Embryonic facial prominence (tissue), 1 donor: ENCODE measurements around the gene SLC1A2.

Source experiments
- DNase-seq: peaks from one replicate; pipeline ENCODE4 v3.0.0-alpha.2; 2016; ENCODE audit errors: extremely low spot score

Gene SLC1A2

GRCh38 chr11:35324981-35325380 lies 94.4 kb downstream of the SLC1A2 start:
- no peak for DNase-seq

- no peak for DNase-seq
Measured at GRCh38 chr11:35324183-35324886, 95.0 kb downstream of the SLC1A2 start.

- DNase-seq: no peak
Measured at GRCh38 chr11:35323076-35323868, 96.1 kb downstream of the SLC1A2 start.

- DNase-seq: no peak
Measured at GRCh38 chr11:35322318-35322979, 96.9 kb downstream of the SLC1A2 start.

- DNase-seq: no peak
Measured at GRCh38 chr11:35321532-35322317, 97.6 kb downstream of the SLC1A2 start.

GRCh38 chr11:35321111-35321510 lies 98.2 kb downstream of the SLC1A2 start:
- no peak for DNase-seq

GRCh38 chr11:35318977-35319925 lies 100.1 kb downstream of the SLC1A2 start:
- no peak for DNase-seq

GRCh38 chr11:35318309-35318708 lies 101.0 kb downstream of the SLC1A2 start:
- DNase-seq: no peak

GRCh38 chr11:35317253-35317652 lies 102.1 kb downstream of the SLC1A2 start:
- DNase-seq: no peak

- DNase-seq: no peak
Measured at GRCh38 chr11:35316161-35316560, 103.2 kb downstream of the SLC1A2 start.

GRCh38 chr11:35313760-35314153 lies 105.6 kb downstream of the SLC1A2 start:
- DNase-seq: no peak

- DNase-seq: no peak
Measured at GRCh38 chr11:35313066-35313759, 106.1 kb downstream of the SLC1A2 start.

GRCh38 chr11:35311331-35311730 lies 108.0 kb downstream of the SLC1A2 start:
- DNase-seq: no peak

GRCh38 chr11:35308157-35308556 lies 111.2 kb downstream of the SLC1A2 start:
- no peak for DNase-seq

GRCh38 chr11:35307221-35307621 lies 112.1 kb downstream of the SLC1A2 start:
- DNase-seq: no peak

GRCh38 chr11:35305670-35306382 lies 113.5 kb downstream of the SLC1A2 start:
- no peak for DNase-seq

GRCh38 chr11:35304900-35305460 lies 114.4 kb downstream of the SLC1A2 start:
- DNase-seq: no peak

GRCh38 chr11:35304386-35304775 lies 115.0 kb downstream of the SLC1A2 start:
- no peak for DNase-seq
